Stimulated activated CD8-positive, alpha-beta memory T cell treated with anti-CD3 and anti-CD28 coated beads, Interleukin-7, amount 100 ng/mL, for 1 hour (primary cell): ENCODE measurements around the gene ZFYVE28.
"Not testable (repeated sequence)": the region's sequence is repeated elsewhere in the genome, so short reads cannot be mapped to it uniquely, and the experiment has no call there.

Experiments
- DNase-seq, 2 donors: peaks; one replicate each; pipeline ENCODE4 v3.0.0-alpha.2; 2020; ENCODE audit warnings: low read depth in 2 of 2

The ZFYVE28 gene

DNA sequence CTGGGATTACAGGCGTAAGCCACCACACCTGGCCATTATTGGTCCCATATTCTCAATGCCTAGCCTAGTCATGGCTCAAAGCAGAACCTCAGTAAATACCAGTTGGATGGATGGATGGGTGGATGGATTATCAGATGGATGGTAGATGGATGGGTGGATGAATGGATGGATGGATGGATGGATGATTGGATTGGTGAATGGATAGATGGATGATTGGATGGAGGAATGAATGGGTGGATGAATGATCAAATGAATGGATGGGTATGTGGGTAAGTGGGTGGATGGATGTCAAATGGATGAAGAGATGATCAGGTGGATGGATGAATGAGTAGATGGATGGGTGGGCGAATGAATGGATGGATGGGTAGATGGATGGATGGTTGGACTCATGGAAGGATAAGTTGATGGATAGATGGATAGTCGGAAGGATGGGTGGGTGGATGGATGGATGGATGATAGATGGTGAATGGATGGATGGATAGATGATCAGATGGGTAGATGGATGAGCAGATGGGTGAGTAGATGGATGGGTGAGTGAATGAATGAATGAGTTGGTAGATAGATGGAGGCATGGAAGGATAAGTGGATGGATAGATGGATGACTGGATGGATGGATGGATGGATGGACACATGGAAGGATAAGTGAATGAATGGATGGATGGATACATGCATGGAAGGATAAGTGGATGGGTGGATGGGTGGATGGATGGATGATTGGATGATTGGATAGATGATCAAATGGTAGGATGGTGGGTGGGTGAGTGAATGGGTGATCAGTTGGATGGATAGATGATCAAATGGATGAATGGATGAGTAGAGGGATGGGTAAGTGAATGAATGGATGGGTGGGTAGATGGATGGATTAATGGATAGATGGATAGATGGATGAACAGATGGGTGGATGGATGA, 28.5 kb upstream of the ZFYVE28 start:
- no peak for DNase-seq

DNA sequence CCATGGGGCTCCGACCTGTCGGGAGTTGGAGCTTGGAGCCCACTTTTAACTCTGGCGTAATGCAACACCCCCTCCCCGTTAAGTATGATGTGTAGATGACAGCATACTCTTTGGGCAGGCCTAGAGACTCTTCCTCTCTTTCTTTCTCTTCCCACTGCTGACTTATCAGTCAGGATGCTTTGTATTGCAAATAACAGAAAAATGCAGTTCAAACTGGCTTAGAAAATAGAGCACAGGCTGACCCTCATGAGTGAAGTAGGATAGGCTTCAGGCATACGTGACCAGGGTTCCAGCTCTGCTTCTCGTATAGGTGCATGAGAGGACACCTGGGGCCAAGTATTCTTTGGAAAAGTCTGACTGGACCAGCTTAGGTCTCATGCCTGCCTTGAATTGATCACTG, 27.1 kb upstream of the ZFYVE28 start:
- no peak for DNase-seq

- no peak for DNase-seq
Measured at GRCh38 chr4:2445130-2445529, 26.7 kb upstream of the ZFYVE28 start.

GRCh38 chr4:2443956-2444740, 25.7 kb upstream of the ZFYVE28 start:
- DNase-seq, result no peak

DNA sequence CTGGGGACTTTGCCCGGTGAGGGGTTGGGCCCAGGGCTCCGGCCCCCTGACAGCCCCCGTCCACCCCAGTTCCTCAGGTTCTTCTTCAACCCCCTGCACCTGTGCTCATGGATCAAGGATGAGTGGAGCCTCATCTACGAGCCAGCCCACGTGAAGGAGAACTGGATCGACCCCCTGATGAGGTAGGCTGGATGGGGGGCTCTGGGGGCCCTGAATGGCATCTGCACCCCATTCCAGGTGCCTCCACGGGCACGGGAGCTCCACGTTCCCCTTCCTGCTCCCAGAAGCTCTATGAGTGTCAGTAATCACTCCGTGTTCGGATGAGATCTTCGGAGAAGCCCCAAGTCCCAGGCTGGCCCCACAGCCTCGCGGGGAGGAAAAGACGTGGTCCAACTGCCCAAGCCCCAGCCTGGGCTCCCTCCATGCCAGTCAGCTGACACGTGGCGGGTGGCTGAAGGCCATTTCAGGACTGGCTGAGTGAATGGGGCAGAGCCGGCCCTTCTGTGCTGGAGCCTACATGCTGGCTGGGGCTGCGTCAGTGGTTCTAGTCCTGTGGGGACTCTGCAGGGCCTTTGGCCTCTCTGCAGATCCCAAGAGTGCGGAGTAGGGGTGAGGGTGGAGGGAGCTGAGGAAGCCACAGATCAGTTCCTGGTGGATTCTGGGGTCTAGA, 24.8 kb upstream of the ZFYVE28 start:
- DNase-seq, result no peak

- DNase-seq, result no peak
Measured at GRCh38 chr4:2442175-2442993, 23.9 kb upstream of the ZFYVE28 start.

DNA sequence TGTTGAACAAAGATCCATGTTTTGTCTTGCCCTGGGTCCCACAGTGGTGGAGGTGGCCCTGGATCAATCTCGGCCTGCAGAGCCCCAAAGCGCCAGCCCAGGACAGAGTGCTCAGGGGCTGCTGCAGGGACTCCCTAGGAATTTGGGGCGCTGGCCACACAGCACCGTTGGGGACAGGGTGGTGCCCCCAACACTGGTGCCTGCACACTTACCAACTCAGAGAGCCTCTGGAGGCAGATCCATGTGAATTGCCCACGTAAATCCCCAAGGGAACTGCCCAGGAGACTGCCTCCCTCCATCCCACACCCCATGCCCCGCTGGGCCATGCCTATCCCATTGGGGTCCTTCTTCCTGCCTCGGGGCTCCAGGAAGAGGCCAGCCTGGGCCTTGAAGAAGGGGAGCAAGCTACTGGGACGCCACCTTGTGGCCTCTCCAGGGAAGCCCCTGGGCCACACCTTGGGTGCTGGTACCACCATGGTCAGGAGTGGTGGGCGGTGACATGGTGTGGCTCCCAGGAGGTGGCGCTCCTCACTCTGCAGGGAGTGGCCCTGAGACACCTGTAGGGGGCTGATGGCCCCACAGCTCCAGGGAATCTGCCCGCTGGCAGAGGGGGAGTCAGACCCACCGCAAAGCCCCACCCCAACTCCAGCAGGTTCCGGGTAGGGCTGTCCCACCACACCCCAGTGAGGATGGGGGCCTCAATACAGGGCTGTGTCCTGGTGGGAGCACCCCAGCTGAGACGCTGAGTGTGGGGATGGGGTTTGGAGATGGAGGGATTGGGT, 23.1 kb upstream of the ZFYVE28 start:
- DNase-seq, result peak; percentile 29 to 37

DNA sequence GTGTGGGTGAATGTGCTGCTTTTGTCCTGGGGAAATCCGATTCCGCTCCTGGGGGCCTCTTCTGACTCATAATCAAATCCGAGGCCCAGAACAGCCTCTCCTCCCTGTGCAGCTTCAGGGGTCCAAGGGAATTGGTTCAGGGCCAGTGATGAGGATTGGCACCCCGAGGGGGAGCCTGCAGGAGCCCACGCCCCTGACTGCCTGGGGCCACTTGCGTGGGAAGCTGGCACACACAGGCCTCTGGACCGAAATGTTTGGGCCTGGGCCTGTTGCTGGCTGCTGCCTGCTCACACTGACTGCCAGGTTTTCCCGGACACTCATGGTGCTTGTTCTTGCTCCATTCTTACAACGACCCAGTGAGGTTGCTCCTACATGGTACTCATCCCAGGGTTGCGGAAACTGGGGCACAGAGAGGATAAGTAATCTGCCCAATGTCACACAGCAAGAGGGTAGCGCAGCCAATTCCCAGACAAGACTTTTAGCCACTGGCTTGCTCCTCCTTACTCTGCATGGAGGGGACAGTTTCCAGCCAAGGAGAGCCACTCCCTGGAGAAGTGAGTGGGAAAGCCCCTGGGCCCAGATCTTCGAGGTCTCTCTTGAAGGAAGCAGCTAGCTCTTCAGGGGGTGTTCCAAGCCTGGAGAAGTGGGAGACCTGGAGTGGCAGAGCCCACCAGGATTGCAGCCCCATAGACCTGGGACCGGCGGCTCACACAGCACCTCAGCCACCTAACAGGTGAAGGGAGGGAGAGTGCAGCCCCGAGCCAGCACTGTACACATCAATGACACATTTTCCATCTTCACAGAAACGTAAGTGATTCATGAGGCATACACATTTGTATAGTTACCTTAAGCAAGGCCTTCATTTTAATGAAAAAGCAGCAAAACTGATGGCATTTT, 20.6 kb upstream of the ZFYVE28 start:
- no peak for DNase-seq

- DNase-seq, result no peak
Measured at GRCh38 chr4:2437475-2438215, 19.2 kb upstream of the ZFYVE28 start.

DNA sequence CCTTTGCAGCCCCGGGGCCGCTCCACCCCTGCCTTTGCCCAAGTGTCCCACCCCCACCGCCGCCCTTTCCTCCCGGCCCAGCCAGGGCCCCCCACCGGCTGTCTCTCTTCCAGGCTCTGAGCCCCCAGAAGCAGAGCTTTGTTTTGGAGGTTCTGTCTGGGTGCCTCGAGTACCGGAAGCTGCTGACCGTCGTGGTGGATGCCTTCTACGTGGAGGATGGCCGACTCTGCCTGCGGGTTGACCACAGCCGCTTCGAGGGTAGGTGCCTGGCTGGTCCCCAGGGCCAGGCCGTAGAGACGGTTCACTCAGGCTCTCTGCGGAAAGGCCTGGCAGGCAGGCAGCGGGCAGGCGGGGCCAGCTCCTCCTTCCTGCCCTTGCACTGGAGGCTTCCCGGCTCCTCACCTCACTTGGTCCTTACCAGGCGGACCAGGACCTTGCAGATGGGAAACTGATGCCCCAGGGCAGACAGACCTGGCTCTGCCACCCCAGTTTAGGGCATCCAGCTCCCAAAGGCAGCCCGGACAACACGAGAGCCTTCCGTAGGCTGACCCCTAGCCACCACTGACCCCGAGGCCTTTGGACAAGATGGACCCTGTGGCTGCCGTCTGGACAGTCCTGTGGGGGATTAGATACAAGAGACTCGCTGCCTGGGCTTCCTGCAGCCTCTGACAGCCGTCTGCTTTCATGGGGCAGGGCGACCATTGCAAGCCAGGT, 18.5 kb upstream of the ZFYVE28 start:
- DNase-seq, result no peak

GRCh38 chr4:2436301-2436700, 17.9 kb upstream of the ZFYVE28 start:
- DNase-seq, result no peak

DNA sequence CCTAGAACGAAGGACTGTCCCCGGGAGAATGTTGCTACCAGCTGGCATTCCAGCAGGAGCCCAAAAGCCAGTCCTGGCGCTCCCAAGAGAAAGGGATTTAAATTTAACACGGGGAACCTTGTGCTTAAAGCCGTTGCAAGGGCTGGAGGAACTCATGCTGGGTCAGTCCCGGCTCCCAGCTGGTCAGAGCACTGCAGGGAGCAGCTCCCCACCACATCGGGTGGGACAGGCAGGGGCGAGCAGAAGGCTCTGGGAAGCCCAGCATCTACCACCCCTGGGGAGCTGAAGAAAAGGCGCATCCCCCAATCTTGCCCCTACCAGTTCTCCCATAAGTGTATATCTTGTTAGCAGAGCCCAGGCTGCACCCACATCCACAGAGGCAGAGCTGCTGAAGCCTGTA, 16.0 kb upstream of the ZFYVE28 start:
- DNase-seq, result no peak

GRCh38 chr4:2433609-2434350, 15.3 kb upstream of the ZFYVE28 start:
- DNase-seq, result no peak

DNA sequence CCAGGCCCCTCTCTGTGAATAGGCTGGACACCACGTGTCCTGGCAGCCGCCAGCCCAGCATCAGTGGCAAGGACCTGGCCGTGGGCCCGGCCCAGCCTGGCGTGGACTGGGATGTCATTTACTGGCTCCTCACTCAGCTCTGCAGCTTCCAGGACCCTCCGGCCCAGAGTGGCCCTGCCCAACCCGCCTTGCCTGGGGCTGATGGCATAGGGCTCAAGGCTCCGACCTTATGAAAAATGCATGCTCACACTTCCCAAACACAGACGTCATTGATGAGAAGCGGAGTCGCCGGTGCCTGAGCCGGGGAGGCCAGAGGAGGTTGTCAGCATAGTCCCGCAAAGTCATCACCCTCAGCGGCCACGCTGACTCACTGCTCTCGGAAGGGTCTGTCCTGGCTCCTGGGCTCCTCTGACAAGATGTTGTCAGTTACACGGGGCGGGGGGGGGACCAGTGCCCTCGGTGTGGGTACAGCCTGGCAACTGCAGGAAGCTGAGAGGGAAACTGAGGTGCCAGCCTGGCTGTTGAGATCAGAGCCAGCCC, 14.6 kb upstream of the ZFYVE28 start:
- DNase-seq, result no peak

DNA sequence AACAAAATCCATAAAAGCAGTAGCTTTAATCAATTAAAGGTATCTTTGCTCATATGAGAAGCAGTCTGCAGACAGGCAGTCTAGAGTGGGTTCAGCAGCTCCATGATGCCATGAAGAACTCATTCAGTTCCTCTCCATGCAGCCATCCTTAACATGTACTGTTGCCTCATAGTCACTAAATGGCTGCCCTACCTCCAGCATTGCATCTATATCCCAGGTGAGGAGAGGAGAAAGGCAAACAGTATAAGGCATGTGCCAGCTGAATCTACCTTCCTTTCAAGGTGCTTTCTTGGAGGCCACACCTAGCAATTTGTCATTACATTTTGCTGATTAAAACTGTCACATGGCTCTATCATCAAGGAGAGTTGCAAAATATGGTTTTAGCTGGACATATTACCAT, 13.6 kb upstream of the ZFYVE28 start:
- DNase-seq, result no peak

DNA sequence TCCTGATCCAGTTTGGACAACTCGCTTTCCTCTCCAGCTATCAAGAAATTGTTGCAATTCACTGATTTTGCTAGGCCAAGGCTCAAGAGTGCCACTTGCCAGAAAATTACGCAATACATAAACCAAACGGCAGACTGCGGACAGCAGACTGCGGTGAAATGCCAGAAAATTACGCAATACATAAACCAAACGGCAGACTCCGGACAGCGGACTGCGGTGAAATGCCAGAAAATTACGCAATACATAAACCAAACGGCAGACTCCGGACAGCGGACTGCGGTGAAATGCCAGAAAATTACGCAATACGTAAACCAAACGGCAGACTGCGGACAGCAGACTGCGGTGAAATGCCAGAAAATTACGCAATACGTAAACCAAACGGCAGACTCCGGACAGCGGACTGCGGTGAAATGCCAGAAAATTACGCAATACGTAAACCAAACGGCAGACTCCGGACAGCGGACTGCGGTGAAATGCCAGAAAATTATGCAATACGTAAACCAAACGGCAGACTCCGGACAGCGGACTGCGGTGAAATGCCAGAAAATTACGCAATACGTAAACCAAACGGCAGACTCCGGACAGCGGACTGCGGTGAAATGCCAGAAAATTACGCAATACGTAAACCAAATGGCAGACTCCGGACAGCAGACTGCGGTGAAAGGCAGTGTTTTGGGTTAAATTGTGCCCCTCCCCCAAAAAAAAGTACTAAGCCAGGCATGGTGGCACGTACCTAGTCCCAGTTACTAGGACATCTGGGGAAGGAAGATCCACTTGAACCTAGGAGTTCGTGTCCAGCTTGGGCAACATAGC, 11.7 kb upstream of the ZFYVE28 start:
- not testable (repeated sequence) for DNase-seq
